B cell (primary cell): ENCODE results near the gene ARL2. TPM values are rescaled to one million over a fixed set of nuclear protein-coding genes. Genes with fewer than 3 reads are reported as not detected.

Source experiments
- ATAC-seq: fragments of 200-7000 bp; cut with Tn5 transposase; one replicate; pipeline ENCODE4 v1.10.0; 2021; ENCODE audit warnings: low read depth, mild to moderate bottlenecking, moderate number of reproducible peaks, moderate library complexity
- CTCF ChIA-PET: fragments of 350-600 bp; sonication (Branson Sonifier 250); formaldehyde crosslinking; loops from one replicate; lab custom pipeline; 2021; ENCODE audit warnings: antibody characterized with exemption, inconsistent platforms; lab: Charles Lee
- POLR2A ChIA-PET: fragments of 350-600 bp; sonication (Branson Sonifier 250); formaldehyde crosslinking; loops from one replicate; lab custom pipeline; 2021; ENCODE audit warnings: antibody characterized with exemption; lab: Charles Lee
- DNase-seq: peaks from one replicate; pipeline ENCODE4 v3.0.0; 2013
- H2AFZ ChIP-seq: 2 replicates; pipeline ENCODE4 v1.6.1; 2012; ENCODE audit warnings: mild to moderate bottlenecking, low read depth, low read length; ENCODE audit not compliant: insufficient read depth, poor library complexity, severe bottlenecking
- H3K27ac ChIP-seq, 2 donors: 1 replicate in 1 of 2; 2 replicates in 1 of 2; pipeline ENCODE4 v1.5.1; 2012 to 2013; ENCODE audit warnings: low read length in 2 of 2, mild to moderate bottlenecking in 2 of 2, moderate library complexity in 1 of 2
- H3K27me3 ChIP-seq, 4 experiments: fragments of 200-600 bp in 1 of 4; sonication (generic) in 1 of 4; replicated peaks in 1 of 4; 1 replicate in 2 of 4; 2 replicates in 2 of 4; pipeline versions ENCODE4 v1.6.1 to v1.7.0; 2013 to 2016; ENCODE audit warnings: low read length in 3 of 4, mild to moderate bottlenecking in 2 of 4, mixed read lengths in 1 of 4, moderate library complexity in 1 of 4; ENCODE audit not compliant: insufficient read depth in 4 of 4, control insufficient read depth in 3 of 4; ENCODE audit errors: control extremely low read depth in 1 of 4
- H3K36me3 ChIP-seq, 2 experiments: replicated peaks in 1 of 2; 1 replicate in 1 of 2; 2 replicates in 1 of 2; pipeline versions ENCODE4 v1.6.1 to v1.7.1; 2013; ENCODE audit warnings: low read length in 1 of 2; ENCODE audit not compliant: insufficient read depth in 2 of 2, control insufficient read depth in 1 of 2; ENCODE audit errors: control extremely low read depth in 1 of 2, extremely low read depth in 1 of 2
- H3K4me1 ChIP-seq, 2 donors: fragments of 200-600 bp in 1 of 2; sonication (generic) in 1 of 2; 1 replicate in 1 of 2; 2 replicates in 1 of 2; pipeline versions ENCODE4 v1.5.1 to v1.6.1; 2013 to 2017; ENCODE audit warnings: low read length in 2 of 2; ENCODE audit not compliant: control insufficient read depth in 2 of 2, insufficient read depth in 2 of 2
- H3K4me2 ChIP-seq: replicated peaks from 2 replicates; pipeline ENCODE3; 2012; ENCODE audit warnings: mild to moderate bottlenecking, low read depth, low read length; ENCODE audit not compliant: poor library complexity, severe bottlenecking
- H3K4me3 ChIP-seq, 5 experiments: fragments of 200-600 bp in 1 of 5; sonication (generic) in 1 of 5; 1 replicate in 3 of 5; 2 replicates in 2 of 5; pipeline versions ENCODE4 v1.5.1 to v1.7.0; 2011 to 2016; ENCODE audit warnings: low read length in 4 of 5, mild to moderate bottlenecking in 4 of 5, low read depth in 2 of 5, control low read depth in 1 of 5, moderate library complexity in 1 of 5; ENCODE audit not compliant: insufficient read depth in 1 of 5; ENCODE audit errors: control extremely low read depth in 1 of 5, extremely low read depth in 1 of 5
- H3K79me2 ChIP-seq: fragments of 200-600 bp; sonication (generic); one replicate; pipeline ENCODE4 v1.6.0; 2016; ENCODE audit warnings: low read length; ENCODE audit not compliant: control insufficient read depth, insufficient read depth
- H3K9ac ChIP-seq: fragments of 200-600 bp; sonication (generic); 2 replicates; pipeline ENCODE4 v1.6.1; 2017; ENCODE audit warnings: mild to moderate bottlenecking, low read length, moderate library complexity
- H3K9me3 ChIP-seq, 3 donors: one replicate each; pipeline versions ENCODE4 v1.6.1 to v1.7.1; 2013; ENCODE audit warnings: low read length in 2 of 3; ENCODE audit not compliant: control insufficient read depth in 2 of 3, insufficient read depth in 1 of 3; ENCODE audit errors: control extremely low read depth in 1 of 3
- H4K20me1 ChIP-seq: 2 replicates; pipeline ENCODE4 v1.6.0; 2012; ENCODE audit warnings: mild to moderate bottlenecking, low read length; ENCODE audit not compliant: insufficient read depth, control insufficient read depth, poor library complexity, severe bottlenecking
- H3K27ac Mint-ChIP-seq: one replicate; pipeline ENCODE4 v1.8.0; 2021; ENCODE audit warnings: mixed read lengths
- H3K27me3 Mint-ChIP-seq: one replicate; pipeline ENCODE4 v1.8.0; 2021; ENCODE audit warnings: mixed read lengths
- H3K4me1 Mint-ChIP-seq: one replicate; pipeline ENCODE4 v1.8.0; 2021; ENCODE audit warnings: mixed read lengths
- H3K4me3 Mint-ChIP-seq: one replicate; pipeline ENCODE4 v1.8.0; 2021; ENCODE audit warnings: mixed read lengths
- H3K9me3 Mint-ChIP-seq: one replicate; pipeline ENCODE4 v1.8.0; 2022; ENCODE audit warnings: mixed read lengths; ENCODE audit not compliant: insufficient read depth
- EZH2 ChIP-seq: IDR thresholded peaks from 2 replicates; pipeline ENCODE4 v1.6.1; 2012; ENCODE audit warnings: borderline replicate concordance, low read depth, mild to moderate bottlenecking, moderate library complexity, low read length; ENCODE audit not compliant: insufficient read depth, poor library complexity, severe bottlenecking
- WGBS: methylation state at CpG from one replicate; pipeline ENCODE4 v1.1.5; 2013; ENCODE audit warnings: missing lambda C conversion rate; ENCODE audit not compliant: insufficient coverage; 5-methylcytosine and 5-hydroxymethylcytosine counted together
- intact Hi-C: fragments of 100-400 bp; cut with micrococcal nuclease; formaldehyde crosslinking; loops from one replicate; pipeline ENCODE4 v1.10.0; 2022
- polyA plus RNA-seq: library from polyadenylated mRNA; depleted of rRNA; stranded (reverse); fragments of >200 nt; gene quantifications from 2 replicates; pipeline ENCODE4 v1.2.3, GENCODE V29; 2012
- total RNA-seq, 2 donors: library from RNA; stranded (reverse); fragments of 120-200 nt in 1 of 2; gene quantifications; 1 replicate in 1 of 2; 2 replicates in 1 of 2; pipeline versions ENCODE4 v1.2.3 to v1.2.4, GENCODE V29; 2013 to 2022
- TF ChIP-seq, protein P1 (sequence below): fragments of 200-600 bp; IDR thresholded peaks from one replicate; pipeline ENCODE4 v1.8.0; 2022; ENCODE audit warnings: antibody characterized with exemption, mild to moderate bottlenecking

The ARL2 gene
- total and polyA plus RNA-seq, 2 donors (not counting 1 experiment from before 2014, with no cell fraction given): 43.4 to 53.6 TPM

DNA sequence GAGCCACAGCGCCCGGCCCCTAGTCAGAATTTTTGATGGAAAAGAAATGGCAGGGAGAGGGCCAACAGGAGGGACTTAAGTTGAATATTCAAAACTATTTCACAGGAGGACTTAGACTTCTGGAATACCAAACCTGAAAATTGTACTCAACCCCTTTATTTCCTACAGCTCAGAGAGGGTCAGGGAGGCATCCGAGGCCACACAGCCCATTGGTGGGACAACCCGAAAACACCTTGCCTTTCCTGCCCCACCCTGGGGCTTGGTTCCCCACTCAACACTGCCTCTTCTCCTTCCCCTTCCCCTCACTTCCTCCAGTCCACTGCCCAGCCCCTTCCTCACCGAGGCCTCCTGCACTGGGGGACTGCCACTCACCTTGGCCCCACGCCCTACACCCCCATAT lies 43.0 kb downstream of the ARL2 start:
- Histone ChIP-seq H3K4me1 (peaks cover 10 to 14% of the 10 kb centered on the region in 2 donors), H3K4me3 (no peak overlapping the region), H3K79me2 (no peaks in the 10 kb centered on the region), H3K9ac (no peak overlapping the region), H3K36me3 (no peaks in the 10 kb centered on the region), H3K4me2 (no peak overlapping the region), H3K9me3 (peaks cover 0 to 3% (median 0%) of the 10 kb centered on the region in 3 donors), H2AFZ (no peak overlapping the region), H3K27ac (no peak overlapping the region), H4K20me1 (no peaks in the 10 kb centered on the region), H3K27me3 (peaks cover 0 to 2% (median 1%) of the 10 kb centered on the region in 4 experiments)
- ChIA-PET CTCF (interaction anchor here (1.3 kb wide), 1 partner anchor 43 kb away, joined by 3 read pairs; the partner anchor contains the start of gene ARL2), POLR2A (interaction anchor here (0.7 kb wide), 1 partner anchor 36 kb away, joined by 4 read pairs; no protein-coding TSS in a partner anchor)
- Mint-ChIP-seq H3K4me1 (peaks cover 17% of the 10 kb centered on the region), H3K4me3 (no peak overlapping the region), H3K27ac (no peak overlapping the region), H3K27me3 (no peaks in the 10 kb centered on the region), H3K9me3 (no peaks in the 10 kb centered on the region)
- TF ChIP-seq, protein P1, sequence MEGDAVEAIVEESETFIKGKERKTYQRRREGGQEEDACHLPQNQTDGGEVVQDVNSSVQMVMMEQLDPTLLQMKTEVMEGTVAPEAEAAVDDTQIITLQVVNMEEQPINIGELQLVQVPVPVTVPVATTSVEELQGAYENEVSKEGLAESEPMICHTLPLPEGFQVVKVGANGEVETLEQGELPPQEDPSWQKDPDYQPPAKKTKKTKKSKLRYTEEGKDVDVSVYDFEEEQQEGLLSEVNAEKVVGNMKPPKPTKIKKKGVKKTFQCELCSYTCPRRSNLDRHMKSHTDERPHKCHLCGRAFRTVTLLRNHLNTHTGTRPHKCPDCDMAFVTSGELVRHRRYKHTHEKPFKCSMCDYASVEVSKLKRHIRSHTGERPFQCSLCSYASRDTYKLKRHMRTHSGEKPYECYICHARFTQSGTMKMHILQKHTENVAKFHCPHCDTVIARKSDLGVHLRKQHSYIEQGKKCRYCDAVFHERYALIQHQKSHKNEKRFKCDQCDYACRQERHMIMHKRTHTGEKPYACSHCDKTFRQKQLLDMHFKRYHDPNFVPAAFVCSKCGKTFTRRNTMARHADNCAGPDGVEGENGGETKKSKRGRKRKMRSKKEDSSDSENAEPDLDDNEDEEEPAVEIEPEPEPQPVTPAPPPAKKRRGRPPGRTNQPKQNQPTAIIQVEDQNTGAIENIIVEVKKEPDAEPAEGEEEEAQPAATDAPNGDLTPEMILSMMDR: no peak
- no peak for TF ChIP-seq EZH2
- intact Hi-C loops: no loop called here
- WGBS: 86% methylated on average over 3 of the region's 6 CpGs
- no peak for ATAC-seq
- DNase-seq: no peak

DNA sequence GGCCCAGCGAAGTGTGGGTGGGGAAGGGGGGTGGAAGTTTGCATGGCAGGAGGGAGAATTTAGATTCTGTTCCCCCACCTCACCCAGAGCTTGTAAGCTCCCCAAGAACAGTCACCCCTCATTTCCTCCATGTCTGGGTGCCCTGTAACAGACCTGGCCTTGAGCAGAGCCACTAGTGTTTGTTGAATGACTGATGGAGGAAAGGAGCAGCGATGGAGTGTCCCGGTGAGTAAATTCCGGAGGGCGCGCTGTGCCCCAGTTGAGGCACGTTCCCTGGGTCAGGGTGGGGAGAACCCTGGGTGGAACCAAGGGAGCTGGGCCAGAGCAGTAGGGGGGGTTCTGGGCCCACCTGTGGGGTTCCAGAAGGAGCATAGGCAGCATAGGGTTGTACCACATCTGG lies 43.6 kb downstream of the ARL2 start:
- H3K27me3 Mint-ChIP-seq: no peaks in the 10 kb centered on the region
- Histone ChIP-seq H3K27ac (no peak overlapping the region), H4K20me1 (no peaks in the 10 kb centered on the region), H3K27me3 (peaks cover 0 to 2% (median 1%) of the 10 kb centered on the region in 4 experiments), H3K4me2 (no peak overlapping the region), H3K79me2 (no peaks in the 10 kb centered on the region), H3K4me1 (peaks cover 10 to 14% of the 10 kb centered on the region in 2 donors), H3K9me3 (peaks cover 0 to 3% (median 0%) of the 10 kb centered on the region in 3 donors), H3K9ac (no peak overlapping the region), H2AFZ (no peak overlapping the region), H3K4me3 (no peak overlapping the region), H3K36me3 (no peaks in the 10 kb centered on the region)
- POLR2A ChIA-PET: interaction anchor here (0.7 kb wide), 1 partner anchor 36 kb away, joined by 4 read pairs; no protein-coding TSS in a partner anchor
- peaks cover 17% of the 10 kb centered on the region for H3K4me1 Mint-ChIP-seq
- CTCF ChIA-PET: interaction anchor here (1.3 kb wide), 1 partner anchor 43 kb away, joined by 3 read pairs; the partner anchor contains the start of gene ARL2
- no peak for TF ChIP-seq EZH2
- TF ChIP-seq, protein P1: no peak
- WGBS: 98% methylated on average over 4 of the region's 7 CpGs
- intact Hi-C loops: no loop called here
- ATAC-seq (no peak), DNase-seq (no peak)
- H3K27ac Mint-ChIP-seq: no peak overlapping the region
- no peaks in the 10 kb centered on the region for H3K9me3 Mint-ChIP-seq
- H3K4me3 Mint-ChIP-seq: no peak overlapping the region
